GM21515 (cell line): Measurements from ENCODE around the gene CARD9.

Source experiments
- ATAC-seq: cut with Tn5 transposase; IDR thresholded peaks from one replicate; pipeline ENCODE4 v1.9.1; 2021; ENCODE audit not compliant: unreplicated experiment

Gene CARD9

DNA sequence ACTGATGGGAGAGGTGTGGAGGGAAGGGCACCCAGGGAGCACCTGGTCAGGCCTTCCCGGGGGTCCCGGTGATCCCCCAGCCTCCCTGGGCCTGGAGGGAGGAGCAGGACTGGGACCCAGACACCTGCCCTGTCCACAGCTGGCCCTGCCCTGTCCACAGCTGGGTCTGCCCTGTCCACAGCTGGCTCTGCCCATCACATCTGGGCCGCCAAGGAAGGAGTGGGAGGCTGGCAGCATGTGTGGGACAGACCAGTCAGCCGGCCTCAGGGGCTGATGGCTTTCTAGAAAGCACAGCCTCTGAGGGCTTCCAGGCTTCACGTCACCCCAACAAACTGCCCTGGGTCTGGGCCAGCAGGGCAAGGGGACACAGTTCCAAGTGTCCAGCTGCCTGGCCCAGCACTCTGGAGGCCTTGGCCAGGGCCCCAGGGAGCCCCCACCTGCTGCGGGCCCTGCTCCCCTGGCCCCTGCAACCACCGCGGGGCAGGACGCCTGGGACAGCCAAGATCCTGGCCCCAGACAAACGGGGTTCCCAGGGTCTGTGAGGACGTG is 22.1 kb downstream of the CARD9 start:
- ATAC-seq, result no peak

DNA sequence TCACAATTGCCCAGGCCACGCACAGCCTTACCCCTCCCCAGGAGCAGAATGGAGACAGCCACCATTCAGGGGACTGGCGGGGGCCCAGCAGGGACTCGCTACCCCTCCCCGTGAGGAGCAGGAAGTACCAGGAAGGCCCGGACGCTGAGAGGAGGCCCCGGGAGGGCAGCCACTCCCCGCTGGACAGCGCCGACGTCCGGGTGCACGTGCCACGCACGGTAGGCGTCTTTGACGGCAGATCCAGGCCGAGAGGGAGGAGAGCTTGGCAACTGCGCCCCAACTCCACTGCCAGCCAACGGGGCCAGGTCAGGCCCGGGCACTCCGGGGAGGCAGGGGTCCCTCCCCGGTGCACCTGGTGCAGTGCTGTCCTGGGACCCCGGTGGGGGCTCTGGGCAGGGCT is 23.9 kb downstream of the CARD9 start:
- no peak for ATAC-seq

DNA sequence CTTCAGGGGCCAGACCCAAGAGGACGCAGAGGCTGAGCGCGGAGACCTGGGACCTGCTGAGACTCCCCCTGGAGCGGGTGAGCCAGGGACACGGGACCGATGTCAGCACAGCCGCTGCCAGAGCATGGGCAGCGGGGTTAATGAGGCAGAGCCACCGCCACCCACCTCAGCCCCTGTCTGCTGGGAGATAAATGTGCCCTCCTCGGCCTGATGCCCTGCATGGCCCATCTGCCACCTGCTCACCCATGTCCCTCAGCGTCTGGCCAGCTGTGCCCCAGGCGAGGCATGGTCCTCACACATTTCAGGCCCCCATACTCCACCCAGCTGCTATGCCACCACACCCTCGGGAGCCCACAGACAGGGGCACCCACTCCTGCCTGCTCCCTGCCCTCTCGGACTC is 24.8 kb downstream of the CARD9 start:
- no peak for ATAC-seq

DNA sequence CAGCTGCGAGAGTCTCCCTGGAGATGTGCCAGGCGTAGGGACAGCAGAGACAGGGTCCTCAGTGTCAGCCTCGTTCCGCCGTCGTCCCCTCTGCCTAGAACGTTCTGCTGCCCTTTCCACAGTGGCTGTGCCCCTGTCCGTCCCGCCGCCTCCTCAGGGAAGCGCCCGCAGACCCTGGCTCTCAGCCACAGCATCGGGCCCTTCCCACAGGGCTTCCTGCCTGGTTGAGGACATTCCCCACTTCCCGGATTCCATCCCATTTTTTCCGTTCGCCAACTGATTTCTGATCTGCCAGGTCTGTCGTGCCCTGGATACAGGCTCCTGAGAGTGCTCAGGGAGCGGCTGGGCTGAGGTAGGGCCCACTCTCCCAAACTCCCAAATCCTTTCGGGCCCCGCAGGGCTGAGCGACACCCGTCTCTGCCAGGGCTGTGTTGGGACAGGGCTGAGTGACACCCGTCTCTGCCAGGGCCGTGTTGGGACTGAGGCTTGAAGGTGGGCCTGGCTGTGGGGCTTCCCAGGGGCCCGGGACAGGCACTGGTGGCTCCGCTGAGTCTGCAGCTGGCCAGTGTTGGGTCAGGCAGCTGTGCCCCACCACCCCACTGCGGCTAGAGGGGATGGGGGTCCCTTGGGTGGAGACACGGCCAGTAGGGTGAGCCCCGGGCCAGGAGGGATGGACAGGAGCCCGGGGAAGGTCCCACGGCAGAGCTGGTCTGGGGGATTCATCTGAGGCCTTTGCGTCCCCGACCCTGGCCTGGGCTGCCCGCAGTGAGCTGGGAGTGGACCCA is 25.8 kb downstream of the CARD9 start:
- no peak for ATAC-seq

DNA sequence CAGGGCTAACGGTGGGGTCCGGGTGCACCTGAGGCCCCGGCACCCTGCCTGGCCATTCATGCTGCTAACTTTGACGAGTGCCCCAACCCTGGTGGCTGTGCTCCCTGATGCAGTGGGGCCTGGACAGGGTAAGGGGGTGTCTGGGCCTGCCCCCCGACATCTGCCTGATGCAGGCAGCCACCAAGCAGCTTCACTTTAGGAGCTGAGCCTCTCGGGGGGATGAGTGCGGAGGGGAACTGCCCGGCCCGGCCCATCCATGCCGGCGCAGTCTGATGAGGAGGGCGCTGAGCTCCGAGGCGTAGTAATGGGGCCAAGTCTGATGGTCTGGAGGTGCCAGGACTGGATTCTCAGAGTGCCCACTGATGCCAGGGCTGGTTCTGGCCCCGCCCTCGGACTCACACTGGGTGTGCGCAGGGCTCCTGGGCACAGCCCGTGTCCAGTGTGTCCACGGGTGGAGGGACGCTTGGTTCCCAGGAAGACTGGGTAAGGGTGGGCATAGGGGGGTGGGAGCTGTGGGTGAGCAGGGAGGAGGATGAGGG is 26.5 kb downstream of the CARD9 start:
- no peak for ATAC-seq

DNA sequence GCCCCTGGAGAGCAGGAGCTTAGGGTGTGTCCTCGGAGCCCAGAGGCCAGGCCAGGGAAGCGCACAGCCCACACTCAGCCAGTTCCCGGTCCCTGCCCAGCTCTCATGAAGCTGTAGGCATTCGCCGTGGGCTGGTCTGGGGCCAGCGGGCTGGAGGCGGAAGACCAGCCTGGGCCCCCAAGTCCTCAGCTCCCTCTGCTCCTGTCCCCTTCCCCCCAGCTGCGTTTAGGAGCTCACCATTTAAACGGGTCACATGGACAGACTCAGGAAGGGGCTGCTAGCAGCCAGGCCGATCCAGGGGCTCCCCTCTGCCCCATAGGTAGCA is 27.4 kb downstream of the CARD9 start:
- no peak for ATAC-seq

DNA sequence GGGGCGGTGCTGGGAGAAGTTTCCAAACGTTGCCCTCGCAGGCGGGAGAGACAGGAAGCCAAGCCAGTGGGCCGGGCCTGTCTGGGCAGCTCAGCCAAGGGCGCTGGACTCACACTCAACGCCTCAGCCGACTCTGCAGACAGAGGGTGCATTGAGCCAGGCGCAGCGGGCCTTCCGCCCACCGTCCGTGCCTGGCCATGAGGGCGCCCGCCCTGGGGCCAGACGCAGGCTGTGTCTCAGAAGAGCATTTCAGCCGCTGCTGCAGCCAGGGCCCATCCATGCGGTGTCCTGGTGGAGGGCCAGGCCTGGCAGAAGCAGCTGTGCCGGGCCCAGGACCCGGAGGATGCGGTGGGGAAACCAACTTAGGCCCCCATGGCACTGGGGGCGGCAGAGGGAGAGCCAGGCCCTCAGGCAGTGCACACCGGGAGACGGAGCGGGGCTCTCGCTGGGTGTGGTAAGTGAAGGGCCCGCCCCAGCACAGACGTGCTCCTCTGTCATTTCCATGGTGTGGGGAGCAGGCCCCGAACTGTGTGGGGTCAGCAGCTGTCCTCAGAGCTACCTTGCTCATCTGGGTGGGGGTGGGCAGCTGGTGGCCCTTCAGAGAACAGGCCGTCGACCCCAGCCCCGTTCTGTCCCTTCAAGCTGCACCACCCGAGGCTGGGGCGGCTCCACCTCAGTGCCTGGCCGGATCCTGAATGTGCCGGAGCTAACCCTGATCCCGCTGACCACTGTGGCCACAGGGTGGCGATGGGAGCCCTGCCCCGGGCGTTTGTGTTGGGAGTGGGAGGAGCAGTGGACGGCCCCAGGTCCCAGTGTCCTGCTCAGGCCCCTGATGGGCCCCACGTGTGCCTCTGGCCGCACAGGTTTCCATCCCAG is 27.9 kb downstream of the CARD9 start:
- ATAC-seq, result no peak

DNA sequence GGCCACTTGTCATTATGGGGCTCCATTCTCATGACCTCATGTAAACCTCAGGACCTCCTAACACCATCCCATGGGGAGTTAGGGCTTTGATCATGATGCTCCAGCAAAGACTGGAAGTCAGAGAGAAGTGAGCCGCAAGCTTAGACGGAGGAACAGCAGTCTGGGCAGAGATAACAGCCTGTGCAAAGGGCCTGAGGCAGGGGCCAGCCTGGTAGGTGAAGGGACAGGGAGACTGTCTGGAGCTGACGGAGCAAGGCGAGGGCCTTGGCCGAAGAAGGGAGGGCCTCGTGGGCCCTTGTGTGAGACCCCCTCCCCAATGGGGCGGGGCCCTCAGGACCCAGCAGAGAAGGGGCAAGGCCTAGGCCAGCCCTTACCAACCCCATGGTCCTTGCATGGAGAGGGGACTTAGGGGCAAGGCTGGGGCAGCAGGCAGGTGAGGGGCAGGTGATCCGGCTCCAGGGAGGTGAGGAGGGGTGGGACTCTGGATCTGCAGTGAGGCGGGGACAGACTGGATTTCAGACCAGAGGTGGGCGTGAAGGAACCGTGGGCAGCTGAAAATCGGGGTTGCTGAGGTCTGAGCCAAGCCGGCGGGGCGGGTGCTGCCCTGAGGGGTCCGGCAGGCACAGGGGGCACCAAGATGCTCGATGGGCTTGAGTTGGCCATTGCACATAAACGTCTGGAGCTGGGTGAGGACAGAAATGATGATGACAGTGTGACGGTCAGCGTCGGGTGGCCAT is 28.8 kb downstream of the CARD9 start:
- no peak for ATAC-seq

DNA sequence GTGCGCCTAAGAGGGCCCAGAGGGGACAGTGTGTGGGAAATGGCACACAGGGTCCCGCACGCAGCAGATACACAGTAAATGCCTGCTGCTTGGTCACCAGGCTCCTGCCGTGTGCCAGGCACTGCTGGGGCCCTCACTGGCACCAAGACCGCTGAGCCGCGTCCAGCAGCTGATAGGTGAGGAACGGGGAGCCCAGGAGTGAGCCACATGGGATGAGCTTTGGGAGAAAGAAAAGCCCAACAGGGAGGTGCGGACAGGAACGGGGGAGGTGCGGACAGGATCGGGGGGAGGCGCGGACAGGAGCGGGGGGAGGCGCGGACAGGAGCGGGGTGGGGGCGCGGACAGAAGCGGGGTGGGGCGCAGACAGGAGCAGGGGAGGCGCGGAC is 29.6 kb downstream of the CARD9 start:
- no peak for ATAC-seq

DNA sequence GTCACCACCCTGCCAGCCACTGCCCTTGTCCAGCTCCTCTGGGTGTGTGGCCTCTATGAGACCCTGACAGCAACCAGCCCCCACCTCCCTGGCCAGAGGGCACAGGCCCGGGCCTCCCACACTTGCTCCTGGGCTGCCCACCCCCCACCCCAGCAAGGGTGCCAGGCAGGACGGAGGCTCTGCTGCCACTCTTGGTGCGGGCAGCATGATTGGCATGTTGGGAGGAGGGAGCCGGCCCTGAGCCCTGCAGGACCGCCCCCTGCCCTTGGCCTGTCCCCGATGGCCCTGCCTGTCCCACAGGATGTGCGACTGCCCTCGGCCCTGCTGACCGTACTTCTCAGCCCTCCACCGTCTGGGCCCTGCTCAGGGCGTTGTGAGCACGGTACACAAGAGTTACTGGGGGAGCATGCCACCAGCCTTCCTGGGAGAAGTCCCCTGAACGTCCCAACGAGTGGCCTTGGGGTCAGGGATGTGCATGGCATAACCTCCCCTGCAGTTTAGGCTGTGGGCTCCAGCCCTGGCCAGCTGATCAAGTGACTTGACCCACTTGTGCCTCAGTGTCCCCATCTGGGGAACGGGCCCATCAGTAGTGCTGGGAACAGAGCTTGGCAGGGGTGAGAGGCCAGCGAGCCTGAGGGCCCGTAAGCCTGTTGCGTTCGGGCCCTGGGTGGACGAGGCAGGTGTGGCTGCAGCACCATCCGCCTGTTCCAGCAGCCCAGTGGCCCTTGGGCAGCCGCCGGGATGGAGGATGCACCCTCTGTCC is 30.2 kb downstream of the CARD9 start:
- ATAC-seq, result no peak

DNA sequence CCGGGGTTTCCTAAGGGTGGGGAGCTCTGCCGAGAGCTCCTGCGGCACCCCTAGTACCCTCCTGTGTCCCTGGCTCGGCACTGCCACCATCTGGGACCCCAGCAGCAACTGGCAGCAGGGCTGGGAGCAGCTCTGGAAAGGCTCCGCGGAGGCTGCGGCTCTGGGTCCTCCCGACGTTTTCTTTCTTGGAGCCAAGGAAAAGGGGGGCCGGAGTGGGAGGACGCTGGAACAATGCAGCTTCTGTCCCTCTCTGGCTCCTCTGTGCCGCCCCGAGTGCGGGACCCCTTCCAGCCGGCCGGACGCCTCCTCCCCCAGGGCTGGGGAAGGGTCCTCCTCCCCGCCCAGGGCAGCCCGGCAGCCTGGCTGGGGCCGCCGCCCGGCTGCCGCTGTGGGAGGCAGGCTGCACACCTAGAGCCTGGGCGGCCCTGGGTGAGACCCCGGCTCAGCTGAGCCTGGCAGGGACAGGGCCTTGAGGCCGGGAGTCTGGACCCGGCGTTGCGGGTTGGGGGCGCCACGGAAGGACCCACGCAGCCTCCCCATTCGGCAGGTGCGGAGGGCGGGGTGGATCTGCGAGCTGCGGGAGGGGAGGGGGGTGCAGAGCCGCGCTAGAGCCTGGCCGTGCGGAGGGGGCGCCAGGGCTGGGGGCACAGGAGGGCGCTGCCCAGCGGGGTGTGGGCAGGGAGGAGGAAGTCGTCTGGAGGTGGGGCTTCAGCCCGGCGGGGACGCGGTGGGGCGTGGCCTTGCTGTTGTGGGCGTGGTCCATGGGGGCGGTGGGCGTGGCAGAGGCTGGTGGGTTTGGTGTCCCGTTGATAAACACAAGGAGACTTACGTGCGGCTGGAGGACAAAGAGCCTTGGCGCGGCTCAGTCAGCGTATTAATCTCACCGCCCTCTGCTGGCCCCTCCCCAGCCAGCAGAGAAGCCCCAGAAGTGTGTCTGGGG is 31.0 kb downstream of the CARD9 start:
- ATAC-seq, result no peak

DNA sequence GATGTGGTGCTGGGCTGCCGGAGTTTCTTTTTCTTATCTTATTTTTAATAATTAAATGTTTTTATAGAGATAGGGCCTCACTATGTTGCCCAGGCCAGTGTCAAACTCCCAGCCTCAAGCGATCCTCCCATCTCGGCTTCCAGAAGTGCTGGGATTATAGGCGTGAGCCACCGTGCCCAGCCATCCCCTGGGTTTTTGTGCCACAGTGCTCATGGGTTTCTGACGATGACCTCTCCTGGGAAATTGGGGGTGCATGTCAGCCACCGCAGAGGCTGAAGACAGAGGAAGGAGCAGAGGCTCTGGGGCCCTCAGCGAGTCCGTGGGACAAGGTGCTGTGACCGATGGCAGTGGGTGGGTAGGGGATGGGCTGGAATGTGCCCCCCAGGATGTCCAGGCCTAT is 31.7 kb downstream of the CARD9 start:
- no peak for ATAC-seq

DNA sequence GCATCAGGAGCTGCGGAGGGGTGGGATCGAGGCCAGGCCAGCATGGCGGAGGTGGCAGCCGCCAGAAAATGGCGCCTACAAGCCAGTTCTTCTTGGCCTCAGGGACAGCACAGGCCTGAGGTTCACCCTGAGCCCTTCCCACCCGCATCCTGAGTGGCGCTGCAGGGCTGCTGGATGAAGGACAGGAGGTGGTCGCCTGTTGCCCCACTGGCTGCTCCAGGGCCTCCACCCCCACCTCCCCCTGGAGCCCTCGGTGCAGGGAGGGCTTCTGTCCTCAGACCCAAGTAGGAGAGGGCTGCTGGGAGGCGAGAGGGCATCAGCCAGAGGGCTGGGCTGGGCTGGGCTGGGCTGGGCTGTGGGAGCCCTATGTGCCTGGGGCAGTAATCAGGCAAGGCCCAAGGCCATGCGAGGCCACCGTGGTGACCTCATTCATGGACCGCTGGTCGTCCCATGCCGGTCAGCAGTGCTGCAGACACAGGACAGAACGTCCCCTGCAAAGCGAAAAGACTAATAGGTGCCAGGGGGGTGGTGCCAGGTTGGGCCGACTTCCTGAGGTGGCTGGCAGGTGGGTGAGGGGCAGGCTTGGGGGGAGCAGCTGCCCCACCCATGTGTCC is 32.3 kb downstream of the CARD9 start:
- ATAC-seq, result no peak

DNA sequence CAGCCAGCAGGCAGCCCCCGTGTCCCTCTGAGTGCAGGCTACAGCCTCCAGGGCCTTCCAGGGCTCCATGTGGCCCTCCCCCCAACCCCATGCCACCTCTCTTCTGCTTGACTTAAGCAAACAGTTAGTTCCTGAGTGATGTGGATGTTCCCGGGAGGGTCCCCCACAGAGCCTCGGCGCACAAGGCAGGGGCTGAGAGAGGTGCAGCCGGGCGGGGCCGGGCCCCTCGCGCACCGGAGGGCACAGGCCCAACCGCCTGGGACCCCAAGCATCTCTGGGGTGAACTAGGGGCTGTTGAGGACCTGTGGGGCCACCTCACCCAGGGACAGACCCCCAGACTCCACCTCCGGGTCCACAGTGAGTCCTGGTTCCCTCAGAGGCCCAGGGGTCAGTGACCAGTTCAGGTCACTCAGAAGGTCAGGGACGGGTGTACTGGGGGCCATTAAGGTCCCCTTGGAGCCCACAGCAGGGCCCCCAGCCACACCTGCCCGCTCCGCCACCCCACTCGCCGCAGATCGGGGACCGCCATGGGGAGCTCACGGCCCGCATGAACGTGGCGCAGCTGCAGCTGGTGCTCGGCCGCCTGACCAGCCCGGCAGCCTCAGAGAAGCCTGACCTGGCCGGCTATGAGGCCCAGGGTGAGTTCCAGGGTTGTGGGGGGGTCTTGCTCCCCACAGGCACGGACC is 33.0 kb downstream of the CARD9 start:
- ATAC-seq, result no peak

DNA sequence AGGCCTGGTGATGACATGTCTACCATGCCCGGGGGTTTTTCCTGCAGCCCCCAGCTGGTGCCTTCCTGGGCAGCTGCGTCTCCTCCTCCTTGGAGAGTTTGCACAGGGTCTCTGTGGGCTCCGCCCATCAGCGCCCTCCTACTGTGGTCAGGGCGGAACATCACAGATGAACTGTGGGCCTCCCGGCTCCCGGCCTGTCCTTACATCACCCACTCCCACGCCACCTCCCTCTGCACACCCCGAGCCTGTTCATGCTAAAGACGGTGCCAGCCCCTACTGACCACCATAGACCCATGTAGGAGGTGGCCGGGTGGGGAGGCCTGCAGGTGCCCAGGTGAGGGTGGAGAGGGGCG is 33.5 kb downstream of the CARD9 start:
- ATAC-seq, result no peak

DNA sequence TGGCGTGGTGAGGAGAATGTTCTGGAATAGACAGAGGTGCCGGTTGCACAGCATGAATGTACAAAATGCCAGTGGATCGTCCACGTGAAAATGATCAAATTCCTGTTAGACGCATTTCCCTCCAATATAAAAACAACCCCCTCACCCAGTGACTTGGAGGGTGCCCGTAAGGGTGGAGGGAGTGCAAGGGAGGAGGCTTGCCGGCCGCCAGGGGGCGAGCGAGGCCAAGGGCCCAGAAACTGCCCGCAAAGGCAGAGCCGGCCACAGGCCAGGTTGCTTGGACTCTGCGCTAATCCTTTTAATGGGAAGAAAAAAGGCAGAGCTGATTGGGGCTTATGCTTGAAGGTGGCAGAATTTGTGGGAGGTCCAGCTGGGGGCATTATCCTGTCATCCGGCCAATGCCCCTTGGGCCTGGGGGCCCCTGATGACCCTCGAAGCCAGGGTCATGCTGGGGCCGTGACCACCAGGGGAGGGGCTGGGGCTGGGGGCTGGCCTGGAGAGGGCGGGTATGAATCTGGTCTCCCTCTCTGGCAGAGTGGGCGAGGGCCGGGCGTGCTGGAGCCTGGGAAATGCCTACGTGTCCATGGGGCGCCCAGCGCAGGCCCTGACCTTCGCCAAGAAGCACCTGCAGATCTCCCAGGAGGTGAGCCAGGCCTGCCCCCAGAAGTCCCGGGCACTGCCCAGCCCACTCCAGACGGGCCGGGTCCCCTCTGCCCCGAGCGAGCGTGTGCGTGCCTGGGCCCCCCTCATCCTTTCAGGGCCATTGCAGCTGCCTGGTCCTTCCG is 34.1 kb downstream of the CARD9 start:
- no peak for ATAC-seq

DNA sequence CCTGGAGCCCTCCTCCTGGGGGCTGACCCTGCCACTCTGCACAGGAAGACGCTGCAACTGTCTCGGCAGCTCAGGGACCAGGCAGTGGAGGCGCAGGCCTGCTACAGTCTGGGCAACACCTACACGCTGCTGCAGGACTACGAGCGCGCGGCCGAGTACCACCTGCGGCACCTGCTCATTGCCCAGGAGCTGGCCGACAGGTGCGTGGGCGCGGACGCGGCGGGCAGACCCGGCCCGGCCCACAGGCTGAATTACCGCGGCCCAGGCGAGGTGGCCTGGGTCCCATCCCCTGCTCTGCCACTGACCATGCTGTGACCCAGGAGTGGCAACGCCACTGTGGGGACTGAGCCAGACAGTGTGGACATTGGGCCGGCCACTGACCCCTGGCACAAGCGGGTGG is 35.0 kb downstream of the CARD9 start:
- ATAC-seq, result no peak
